Endothelial cell of coronary artery (primary cell): ENCODE measurements around the gene PHYKPL. TPM values are rescaled to one million over a fixed set of nuclear protein-coding genes. Genes with fewer than 3 reads are reported as not detected.

Experiments
- total RNA-seq: library from RNA; depleted of rRNA; stranded (reverse); fragments of >200 nt; gene quantifications from 2 replicates; pipeline ENCODE4 v1.2.3, GENCODE V29; 2014

Gene PHYKPL
- total RNA-seq: 26.8 and 56.9 TPM in 2 replicates

DNA sequence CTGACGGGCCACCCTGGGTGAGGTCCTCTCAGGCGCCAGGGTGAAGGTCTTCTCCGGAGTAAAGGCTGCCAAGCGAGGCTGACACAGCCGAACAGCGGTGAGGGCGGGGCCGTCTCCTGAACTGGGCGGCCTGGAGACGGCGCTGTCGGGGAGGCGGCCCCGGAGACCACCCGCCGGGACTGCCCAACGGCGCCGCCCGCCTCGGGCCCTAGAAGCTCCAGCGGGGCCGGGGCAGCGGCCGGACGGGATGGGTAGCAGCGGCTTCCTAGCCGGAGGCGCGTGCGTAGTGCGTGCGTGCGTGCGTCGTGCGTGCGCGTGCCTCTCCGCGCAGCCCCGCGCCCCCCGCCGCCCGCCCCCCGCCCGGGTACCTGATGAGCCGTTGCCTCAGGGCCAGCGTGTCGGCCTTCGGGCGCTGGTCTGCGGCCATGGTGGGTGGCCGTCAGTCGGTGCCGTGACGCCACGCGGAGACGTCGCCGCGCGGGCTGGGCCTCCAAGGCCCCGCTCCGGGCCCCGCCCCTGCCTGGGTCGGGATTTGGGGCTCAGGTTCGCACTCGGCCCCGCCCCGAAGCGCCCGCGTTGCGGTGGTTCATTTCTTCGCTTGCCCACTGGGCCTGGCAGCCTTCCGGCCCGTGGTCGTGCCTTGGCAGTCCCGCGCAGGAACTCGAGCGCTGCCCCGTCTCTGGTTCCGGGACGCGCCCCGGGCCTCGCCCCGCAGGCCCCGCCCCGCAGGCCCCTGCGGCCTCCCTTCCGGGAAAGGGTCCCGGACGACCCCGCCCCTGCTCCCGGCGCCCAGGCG, at the start of gene PHYKPL:
Gene PHYKPL, minus strand, starts transcription at position 679 of the 796 bp plus-strand sequence. Its CDS starts 252 bp downstream, at position 427.

DNA sequence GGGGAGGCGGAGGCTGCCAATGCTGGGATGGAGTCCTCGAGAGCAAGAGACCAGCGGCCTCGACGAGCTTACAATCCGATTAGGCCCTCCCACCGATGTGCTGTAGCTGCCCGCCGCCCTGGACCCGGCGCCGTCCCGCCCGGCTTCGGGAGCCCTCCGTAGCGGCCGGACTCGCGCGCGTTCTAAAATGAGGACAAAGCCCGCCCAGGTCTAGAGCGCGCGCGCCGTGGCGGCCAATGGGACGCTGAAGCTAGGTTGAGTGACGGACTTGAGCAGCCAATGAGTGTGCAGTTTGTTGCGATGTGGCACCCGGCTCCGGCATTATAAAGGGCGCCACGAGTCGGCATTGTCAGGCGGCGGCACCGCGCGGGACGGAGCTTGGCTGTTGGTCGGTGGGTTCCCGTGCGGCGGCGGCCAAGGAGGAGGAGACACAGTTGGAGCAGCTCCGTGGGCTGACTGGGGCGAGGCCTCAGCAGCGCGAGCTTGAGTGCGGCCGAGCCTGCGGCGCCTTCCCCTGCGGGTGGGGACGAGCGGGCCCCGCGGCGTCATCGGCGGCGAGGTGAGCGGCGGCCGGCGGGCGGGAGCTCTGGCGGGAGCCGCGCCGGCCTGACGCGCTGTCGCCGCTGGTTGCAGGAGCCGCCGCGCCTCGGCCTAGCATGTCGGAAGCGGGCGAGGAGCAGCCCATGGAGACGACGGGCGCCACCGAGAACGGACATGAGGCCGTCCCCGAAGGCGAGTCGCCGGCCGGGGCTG, 28.2 kb downstream of the PHYKPL start, which contains the start of gene HNRNPAB:
Gene HNRNPAB, plus strand, starts transcription at position 352 of the 753 bp plus-strand sequence. Its CDS starts 305 bp downstream, at position 657.

DNA sequence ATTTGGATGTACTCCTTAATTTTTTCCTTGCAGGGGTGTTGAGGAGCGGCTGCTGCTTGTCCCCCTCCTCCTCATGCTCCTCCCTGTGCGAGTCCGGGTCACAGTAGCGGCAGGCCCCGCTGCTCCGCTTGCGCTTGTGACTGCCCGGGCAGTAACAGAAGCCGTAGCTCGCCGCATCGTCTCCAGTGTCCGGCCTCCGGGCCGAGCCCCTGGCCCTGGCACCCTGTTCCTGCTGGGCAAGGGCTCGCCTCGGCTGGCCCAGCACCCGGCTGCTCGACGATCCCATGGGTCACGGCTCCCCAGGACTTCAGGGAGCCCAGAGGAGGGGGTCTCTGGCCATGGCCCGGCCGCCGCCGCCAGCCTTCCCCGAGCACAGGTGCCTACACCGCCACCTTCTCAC, 45.6 kb downstream of the PHYKPL start, which contains the start of gene GMCL2:
Gene GMCL2, minus strand, starts transcription at position 358 of the 400 bp plus-strand sequence. Its CDS starts 72 bp downstream, at position 286.

Other genes with a start within 250 kb of the PHYKPL start
- gene PROP1, start 236.6 kb downstream of the PHYKPL start, total RNA-seq: not detected in 2 replicates
- 19.8 and 22.8 TPM in 2 replicates for gene N4BP3, start 119.3 kb downstream of the PHYKPL start, total RNA-seq
- gene RMND5B, start 101.8 kb downstream of the PHYKPL start, total RNA-seq: 24.4 and 34.5 TPM in 2 replicates
- gene NHP2, start 78.9 kb downstream of the PHYKPL start, total RNA-seq: 132 and 195 TPM in 2 replicates
- gene GMCL2, start 45.4 kb downstream of the PHYKPL start, total RNA-seq: not detected in 2 replicates
- 80.3 and 84.0 TPM in 2 replicates for gene HNRNPAB, start 28.3 kb downstream of the PHYKPL start, total RNA-seq